Measurements from ENCODE around the gene FBXL17.

The FBXL17 gene

DNA sequence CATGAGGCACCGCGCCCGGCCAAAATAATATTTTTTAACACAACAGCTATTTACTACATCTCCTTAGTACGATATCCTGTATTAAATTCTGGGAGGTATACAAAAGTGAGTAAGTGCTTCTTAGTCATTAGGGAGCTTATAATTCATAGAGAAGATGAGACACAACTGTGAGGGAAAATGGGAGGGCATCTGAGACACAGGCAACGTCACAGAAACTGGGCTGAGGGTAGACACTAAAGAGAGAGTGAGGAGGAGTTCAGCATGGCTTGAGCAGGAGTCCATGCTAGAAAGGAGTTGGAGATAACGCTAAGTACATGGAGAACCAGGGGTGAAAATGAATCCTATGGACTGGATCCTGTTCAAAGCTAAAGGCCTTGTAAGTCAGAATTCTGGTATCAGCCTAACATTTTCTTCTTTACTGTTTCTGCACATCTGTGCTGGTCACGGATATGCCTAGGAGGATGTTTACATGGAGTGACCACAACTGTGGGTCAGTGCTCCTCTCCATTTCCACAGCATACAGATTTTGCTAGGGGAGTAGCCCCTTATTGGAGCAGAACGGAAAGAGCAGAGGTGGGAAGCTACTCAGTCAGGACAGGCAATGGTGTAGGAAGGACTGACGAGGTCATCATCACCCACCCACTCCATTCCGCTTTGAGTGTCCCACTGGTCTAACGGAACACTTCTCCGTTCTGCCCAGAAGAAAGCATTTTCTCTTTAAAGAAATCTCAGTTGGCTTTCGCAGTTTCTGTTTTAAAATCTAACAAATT is 400.8 kb downstream of the FBXL17 start:
- no peak for DNase-seq

DNA sequence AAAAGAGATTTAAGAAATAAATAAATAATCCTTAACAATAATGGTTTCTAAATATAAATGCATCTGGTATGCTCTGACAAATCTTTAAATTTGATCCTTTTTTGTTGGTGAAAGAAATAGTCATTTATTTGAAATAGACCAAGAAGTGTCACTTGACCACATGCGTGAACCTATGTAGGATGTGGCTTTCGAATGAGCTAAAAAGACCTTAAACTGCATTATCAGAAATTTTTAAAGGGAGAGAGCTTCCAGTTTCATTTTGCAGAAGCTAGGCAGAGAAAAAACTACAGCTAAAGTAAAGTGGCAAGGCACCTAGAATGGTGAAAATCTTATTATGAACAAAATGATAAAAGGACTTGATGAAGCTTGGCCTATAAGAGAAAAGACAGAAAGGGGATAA is 402.0 kb downstream of the FBXL17 start:
- no peak for DNase-seq

DNA sequence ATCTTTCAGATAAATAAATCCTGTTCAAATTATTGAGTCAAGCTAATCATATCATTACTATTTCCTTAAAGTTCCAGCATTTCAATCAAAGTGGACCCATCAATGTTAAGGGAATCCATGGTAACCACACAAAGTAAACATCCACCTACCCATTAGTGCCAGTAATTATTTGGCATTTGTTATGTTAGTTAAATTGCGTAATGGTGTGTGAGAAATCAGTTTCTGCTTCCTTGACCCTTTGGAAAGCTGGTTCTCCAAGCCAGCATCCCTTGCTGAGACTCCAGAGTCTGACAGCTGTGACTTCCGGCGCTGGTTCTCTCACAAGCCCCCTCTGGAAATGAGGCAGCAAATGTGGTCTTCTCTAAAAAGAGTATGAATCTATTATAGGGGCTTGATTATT is 402.6 kb downstream of the FBXL17 start:
- DNase-seq: no peak

DNA sequence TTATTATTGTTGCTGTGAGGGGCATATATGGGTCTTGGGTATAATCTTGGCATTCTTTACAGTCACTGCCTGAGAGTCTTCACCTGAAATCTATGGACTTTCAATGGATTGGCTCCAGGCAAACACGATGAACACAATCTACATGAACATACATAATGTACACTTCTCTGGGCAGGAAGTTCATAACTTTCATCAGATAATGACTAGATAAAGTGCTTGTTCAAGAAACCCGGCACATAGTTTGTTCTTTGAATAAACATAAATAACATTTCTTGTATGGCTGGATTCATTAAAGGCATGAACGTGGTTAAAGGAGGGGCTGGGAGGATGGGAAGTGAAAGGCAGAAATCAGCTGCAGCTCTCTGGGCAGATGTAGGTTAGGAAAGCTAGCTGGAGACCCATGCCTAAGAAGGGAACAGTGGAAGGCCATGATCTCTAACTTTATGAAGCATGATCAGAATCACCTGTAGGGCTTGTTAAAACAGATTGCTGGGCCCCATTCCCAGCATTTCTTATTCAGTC is 404.3 kb downstream of the FBXL17 start:
- no peak for DNase-seq

DNA sequence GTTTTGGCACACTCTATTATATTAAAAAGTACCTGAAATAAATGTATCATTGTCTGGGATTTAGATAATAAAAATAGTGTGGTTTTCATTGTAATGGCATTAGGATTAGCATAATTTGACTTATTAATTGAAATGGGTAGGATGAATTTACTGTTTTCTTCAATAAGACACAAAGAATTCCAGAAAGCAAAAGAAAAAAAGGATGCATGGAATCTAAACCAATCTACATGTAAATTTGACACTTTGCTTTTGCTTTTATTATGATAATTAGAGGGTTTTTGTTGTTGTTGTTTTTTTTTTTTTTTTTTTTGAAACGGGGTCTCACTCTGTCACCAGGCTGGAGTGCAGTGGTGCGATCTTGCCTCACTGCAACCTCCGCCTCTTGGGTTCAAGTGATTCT is 406.3 kb downstream of the FBXL17 start:
- no peak for DNase-seq

DNA sequence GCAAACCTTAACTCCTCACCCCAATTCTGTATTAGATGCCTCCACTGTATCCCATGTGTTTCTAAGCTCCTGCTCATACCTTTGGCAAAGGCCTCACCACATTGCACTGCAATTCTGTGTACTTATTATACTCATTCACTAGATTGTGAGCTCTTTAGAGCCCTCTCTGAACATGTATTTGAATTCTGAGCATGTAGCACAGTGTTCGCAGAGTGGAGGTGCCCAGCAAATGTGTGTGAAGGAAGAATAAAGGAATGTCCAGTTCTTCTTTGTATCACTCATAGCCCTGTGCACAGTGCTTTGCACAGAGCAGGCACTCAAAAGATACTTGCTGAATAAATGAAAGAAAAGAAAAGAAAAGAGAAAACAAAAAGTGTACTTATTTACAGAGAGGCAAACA is 410.1 kb downstream of the FBXL17 start:
- no peak for DNase-seq

DNA sequence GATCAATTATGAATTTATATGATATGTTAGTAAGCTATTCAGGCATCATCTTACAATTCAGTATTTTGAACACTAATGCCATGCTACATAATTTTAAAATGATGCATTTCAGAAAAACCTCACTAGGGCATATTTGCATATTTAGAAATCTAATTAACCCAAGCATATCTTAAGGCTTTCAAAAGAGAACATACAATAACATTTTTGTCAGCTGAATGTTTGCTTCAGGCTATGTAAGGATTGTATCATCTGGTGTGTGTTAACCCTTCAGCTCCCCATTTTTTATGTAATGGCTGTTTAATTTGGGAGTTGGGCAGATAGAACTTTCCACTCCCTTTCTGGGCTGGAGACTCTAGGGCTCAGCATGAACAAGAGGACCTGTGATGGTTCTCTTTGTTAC is 412.1 kb downstream of the FBXL17 start:
- no peak for DNase-seq

DNA sequence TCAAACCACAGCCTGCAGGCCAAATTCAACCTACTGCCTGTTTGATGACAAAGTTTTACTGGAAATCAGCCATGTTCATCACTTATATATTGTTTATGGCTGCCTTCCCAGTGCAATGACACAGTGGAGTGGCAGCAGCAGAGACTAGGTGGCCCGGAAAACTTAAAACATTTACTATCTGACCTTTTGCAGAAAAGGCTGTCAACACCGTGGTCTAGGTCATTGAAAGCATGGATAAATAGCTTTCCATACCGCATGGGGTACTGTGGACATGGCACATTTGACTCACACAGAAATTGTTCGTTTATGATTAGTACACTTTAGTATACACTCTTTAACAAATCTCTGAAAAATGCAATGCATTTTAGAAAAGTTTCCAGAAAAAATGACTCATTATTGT is 412.9 kb downstream of the FBXL17 start:
- DNase-seq: no peak

DNA sequence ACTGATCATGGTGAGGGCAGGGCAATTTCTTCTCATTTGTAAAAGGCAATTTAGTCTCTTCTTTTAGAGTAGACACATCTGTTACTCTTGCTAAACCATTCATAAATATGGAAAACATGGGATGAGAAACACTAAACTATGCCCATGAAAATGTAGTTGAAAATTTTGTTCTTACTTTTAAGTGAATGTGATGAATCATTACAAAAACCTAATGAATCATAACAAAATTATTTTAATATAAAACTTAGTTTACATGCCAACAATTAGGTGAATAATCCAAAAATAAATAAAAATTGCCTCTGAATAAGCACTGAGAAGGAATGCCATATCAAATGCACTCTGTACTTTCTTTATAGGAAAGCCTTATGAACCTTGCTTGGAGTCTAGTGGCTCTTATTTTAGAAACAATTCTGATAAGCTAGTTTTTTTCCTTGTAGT is 413.5 kb downstream of the FBXL17 start:
- DNase-seq: no peak

DNA sequence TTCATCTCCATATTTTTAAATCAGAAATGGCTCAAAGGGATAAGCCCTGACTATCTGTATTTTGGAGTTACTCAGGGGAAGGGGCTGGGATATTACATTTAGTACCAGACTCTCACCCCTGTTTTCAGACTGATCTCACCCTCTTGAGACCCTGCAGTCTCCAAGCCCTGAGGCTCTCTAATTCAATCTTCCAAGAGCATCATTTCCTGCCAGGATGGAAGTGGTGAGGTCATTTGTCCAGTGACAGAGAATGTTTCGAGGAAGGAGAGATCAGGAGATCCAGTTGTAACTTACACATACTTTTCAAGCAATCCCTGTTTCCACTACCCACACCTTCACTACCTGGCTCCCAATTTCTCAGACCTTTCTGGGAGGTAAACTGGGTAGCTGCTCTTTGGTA is 415.7 kb downstream of the FBXL17 start:
- no peak for DNase-seq

DNA sequence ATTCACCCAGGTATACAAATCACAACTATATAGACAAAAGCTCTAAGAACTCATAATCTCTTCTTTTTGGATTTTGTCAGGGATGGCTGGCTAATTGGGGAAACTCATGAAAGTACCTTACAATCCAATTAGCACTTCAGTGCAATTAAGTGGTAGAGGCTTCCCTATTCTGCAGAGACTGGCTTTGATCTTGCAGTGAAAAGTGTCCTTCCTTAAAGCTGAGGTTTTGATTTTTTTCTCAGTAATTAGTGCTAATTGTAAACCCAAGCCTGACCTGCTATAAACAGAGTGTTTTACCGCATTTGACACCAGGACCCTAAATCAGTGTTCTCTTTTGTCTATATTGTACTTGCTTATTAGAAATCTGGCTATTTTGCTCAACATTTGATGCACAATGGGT is 417.2 kb downstream of the FBXL17 start:
- DNase-seq: no peak

DNA sequence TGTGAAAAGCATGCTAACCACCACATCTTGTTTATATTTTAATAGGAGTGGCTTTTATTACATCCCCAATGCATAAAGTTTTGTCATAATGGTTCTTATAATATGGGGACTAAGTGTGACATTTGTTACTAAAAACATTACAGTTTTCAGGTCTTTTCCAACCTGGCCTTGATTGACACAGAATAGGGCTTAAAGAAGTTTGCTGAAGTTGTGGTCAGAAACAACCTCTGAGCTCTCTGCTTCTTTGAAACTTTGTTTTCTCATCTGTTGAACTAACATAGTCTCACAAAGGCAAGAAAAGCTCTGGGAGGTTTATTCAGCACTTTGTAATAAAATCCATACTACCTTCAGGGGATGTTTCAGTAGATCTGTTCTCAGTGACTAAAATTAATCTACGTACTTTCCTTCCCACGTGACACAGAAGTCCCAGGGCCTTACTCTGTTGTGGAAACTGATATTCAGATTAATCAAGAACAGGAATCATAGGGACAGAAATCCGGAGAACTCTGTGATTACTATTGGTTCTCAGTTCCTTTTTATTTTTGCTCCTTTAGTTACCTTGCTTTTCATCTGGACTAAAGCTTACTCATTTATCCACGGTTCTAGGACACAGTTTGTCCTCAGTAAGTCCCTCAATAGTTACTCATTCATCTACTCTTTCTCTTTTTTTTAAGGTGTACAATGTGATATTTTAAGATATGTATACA is 422.2 kb downstream of the FBXL17 start:
- no peak for DNase-seq

DNA sequence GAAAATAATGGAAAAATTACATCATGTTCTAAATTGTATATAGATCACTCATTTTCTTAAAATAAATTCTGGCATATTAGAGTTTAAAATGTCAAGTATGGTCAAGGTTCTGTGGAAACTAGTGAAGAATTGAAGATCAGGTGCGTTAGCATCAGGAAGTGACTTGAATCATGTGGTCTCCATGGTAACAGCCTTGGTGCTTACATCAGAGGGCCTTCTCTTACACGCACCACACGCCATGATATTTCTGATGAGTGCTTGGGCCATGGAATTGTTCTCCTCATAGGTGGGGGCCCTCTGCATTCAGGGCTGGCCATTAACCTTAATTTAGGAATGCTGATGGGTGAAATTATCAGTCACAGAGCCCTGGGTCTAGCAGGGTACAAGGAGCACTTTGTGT is 423.0 kb downstream of the FBXL17 start:
- no peak for DNase-seq

DNA sequence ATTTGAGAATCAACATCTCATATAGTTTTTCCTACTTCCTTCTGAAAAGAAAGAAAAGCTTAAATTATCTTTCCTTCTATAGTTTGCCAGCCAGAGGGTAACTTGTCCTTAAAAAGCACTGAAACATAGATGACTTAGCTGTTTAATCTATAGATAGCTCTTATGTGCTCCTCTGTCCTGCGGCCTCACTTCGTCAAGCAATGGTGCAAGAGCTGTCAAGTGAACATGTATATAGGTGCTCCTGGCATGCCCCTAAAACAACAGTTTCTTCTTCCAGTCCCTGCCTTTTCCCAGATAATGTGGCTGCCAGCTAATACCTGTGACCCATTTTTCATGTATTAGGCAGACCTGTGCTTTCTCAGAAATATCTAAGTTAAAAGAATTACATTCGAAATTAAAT is 423.5 kb downstream of the FBXL17 start:
- DNase-seq: no peak

DNA sequence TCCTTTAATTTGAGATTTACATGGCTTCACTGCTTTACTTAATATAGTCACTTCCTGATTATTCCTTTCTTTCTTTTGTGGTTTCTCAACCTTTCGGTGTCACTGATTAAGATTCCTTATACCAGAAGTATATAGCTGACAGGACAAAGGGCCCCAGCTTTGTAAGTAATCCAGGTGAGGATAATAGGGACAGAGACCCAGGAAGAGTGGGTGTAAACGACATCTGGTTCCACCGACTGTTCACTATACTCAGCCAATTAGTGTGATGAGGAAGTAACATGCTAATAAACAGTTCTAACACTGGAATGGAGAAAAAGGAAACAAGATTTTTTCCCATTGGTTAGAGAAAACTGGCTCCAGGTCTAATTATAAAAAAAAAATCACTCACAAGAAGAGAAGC is 424.8 kb downstream of the FBXL17 start:
- no peak for DNase-seq

DNA sequence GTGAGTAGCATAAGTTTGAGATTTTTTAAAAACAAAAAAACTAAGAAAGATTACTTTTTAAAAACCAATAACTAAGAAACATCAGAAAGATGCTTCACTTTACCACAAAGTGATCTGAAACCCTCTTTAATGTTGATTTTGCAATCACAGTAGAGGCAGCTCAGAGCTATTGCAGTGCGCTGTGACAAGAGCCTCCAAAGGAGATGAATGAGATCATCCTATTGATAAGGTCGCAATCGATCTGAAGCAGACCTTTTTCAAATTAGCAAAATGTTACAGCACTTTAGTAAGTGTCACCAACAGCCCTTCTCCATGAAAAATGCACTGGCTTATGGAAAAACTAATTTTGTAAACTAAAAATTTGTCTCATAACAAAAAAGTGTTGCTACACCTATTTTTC is 426.6 kb downstream of the FBXL17 start:
- DNase-seq: no peak

DNA sequence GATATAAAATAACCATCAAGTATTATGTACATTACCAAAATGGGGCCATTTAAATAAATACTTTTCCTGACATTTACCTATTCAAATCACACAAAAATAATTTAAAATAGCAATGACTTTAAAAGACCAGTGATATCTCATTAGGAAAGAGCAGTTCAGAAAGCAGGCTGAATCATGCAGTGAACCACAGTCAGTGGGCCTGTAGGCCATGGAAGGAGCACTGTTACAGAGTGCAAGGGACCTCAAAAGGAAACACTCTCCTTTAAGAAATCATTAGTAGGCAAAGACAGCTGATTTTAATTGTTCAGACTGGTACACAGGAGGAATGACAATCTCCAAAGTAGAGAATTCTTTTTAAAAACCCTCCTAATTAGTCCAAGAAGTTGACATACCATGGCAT is 427.6 kb downstream of the FBXL17 start:
- DNase-seq: no peak

DNA sequence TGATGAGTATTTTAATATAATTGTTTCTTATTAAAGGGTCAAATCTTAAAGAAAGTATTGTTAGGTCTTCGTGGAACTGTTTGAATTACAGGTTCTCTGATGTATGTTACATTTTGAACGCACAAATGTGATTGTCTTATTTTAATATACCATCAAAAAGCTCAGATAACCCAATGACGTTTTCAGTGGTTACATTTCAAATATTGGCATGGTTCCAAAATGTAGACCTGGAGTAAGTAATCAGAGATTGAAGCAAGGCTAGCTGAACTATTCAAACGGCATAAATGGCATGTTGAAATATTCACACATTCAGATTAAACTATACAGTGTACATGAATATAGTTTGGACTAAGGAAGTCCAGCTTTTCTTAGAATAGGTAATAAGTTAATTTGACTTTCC is 429.4 kb downstream of the FBXL17 start:
- no peak for DNase-seq

DNA sequence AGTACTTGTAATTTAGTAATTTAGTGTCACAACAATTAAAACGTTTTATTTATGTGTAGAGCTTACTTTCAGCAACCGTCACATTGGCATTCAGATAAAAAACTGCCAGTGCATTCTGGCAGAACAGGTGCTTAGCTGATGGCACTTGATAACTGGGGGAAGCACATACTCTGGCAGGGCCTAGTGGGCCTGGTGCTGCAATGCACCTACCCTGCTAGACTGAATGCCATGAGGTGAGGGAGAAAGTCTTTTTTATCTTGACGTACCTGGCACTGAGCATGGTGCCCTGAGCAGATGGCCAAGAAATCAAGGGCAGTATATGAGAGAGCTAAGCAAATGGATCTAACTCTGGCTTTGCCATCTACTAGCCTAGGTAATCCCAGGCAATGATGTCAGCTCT is 430.6 kb downstream of the FBXL17 start:
- DNase-seq: no peak

DNA sequence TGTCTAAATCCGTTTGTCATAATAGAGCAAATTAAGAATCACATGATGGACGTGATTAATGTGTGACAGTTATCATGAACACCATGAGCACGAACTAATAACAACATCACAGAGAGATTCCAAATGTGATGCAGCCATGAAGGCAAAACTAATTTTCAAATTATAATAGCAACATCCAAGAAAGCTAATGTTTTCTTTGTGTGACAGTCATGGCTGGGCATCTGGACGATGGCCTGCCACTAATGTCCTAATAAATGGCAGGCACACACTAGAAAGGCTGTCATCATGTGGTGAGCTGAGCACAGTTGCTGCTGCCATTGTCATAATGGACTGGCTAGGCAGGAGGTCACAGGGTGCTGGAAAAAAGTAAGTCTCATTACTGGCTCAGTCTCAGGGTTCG is 431.1 kb downstream of the FBXL17 start:
- DNase-seq: no peak

DNA sequence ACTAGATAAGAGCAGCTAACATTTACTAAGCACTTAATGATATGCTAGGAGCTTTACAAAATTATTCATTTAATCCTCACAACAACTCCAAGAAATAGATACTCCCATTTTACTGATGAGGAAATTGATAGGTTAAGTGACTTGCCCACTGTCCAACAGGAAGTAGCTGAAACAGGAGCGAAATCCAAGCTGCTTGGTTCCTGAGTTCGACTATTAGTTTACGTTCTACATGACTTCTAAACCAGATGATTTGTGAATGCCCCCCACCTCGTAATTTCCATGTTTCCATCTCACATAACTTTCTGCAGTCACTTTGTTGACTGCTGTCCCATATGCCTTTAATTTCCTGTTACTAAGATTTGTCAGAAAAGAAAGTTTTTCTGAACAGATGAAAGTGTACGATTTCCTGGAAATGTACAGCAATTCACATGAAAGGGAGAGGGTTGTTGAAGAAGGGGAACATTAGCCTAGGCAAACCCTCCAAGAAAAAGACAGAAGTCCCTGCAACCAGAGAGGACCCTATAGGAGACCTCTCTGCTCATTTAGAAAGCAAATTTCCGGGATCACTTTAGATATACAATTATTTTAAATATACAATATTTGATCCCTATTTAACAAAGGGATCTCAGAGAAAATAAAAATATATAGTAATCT is 432.1 kb downstream of the FBXL17 start:
- no peak for DNase-seq

DNA sequence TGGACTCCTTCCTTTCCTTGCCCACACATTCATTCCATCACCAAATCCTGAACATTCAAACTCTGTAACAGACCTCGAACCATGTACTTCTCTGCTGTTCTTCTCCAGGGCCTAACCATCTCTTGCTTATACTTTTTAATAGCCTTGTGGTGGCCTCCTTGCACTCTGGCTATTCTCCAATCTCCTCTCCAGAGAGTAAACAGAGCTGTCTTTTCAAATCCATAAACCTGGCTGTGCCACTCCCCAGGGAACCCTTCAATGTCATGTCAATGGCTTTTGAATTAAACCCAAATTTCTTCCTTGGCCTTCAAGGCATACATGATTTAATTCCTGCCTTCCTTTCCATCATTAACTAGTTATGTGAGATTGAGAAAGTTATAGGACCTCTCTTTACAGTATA is 433.5 kb downstream of the FBXL17 start:
- DNase-seq: no peak

DNA sequence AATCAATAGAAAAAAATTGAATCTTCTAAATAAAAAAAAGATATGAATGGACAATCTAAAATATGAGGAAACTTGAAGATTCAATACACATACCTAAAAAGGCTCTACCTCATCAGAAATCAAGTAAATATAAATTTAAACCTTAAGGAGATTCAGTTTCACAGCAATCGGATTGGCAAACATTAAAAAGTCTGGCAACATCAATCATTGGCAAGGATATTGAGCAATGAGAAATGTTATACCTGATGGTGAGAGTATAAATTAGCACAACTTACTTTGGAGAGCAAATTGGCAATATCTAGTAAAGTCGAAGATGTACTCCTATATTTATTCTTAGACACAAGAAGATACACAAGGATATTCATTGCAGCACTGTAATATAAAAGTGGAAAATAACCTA is 436.8 kb downstream of the FBXL17 start:
- no peak for DNase-seq

DNA sequence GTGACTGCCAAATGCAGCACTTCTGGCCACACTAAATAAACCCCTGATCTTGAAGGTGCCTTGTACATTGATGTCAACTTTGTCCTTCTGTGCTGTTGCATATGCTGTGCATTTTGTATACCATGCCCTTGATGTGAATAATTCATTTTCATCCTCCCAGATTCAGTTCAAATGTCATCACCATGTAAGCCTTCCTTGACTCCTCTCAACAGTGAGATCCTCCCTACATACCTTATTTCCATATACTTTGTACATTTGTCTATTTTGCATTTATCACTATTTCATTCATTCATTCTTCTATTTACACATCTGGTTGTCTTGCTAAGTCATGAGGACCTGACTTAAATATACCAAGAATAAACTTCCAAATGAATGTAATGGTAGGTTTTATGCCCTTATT is 438.0 kb downstream of the FBXL17 start:
- DNase-seq: no peak
